Caco-2 (cell line): ENCODE results near the gene TEAD1. TPM values are rescaled to one million over a fixed set of nuclear protein-coding genes. Genes with fewer than 3 reads are reported as not detected.

Experiments used
- BruUV-seq: library from RNA; stranded (reverse); fragments of 400-500 nt; replicated peaks from 2 replicates; lab custom pipeline; 2021; lab: Mats Ljungman, UMichigan
- CTCF ChIA-PET: fragments of 300-600 bp; sonication (Branson Sonifier 250); formaldehyde crosslinking; loops from one replicate; lab custom pipeline; 2022; ENCODE audit warnings: antibody characterized with exemption; lab: Charles Lee
- POLR2A ChIA-PET: fragments of 300-600 bp; sonication (Branson Sonifier 250); formaldehyde crosslinking; loops from one replicate; lab custom pipeline; 2022; ENCODE audit warnings: antibody characterized with exemption; lab: Charles Lee
- DNase-seq, 2 experiments: peaks; one replicate each; pipeline versions ENCODE4 v3.0.0 to v3.0.0-alpha.2; 2020 to 2022
- H3K27me3 ChIP-seq: replicated peaks from 2 replicates; pipeline ENCODE4 v1.6.0; 2011; ENCODE audit warnings: low read length; ENCODE audit not compliant: control insufficient read depth, insufficient read depth
- H3K36me3 ChIP-seq: 2 replicates; pipeline ENCODE4 v1.5.1; 2011; ENCODE audit warnings: low read length; ENCODE audit not compliant: control insufficient read depth, insufficient read depth
- H3K4me1 ChIP-seq: fragments of 250-450 bp; sonication (Bioruptor Pico); 2 replicates; pipeline ENCODE4 v1.5.1; 2020; ENCODE audit warnings: mild to moderate bottlenecking
- H3K4me3 ChIP-seq: 2 replicates; pipeline ENCODE4 v1.5.1; 2011; ENCODE audit warnings: low read depth, mild to moderate bottlenecking, control low read depth, low read length
- H3K9me3 ChIP-seq: fragments of 250-450 bp; sonication (Bioruptor Pico); 2 replicates; pipeline ENCODE4 v1.5.1; 2020; ENCODE audit warnings: mild to moderate bottlenecking, moderate library complexity
- H3K27ac Mint-ChIP-seq: one replicate; pipeline ENCODE4 v1.8.0; 2022; ENCODE audit warnings: mixed read lengths; ENCODE audit not compliant: unreplicated experiment
- H3K27me3 Mint-ChIP-seq: one replicate; pipeline ENCODE4 v1.8.0; 2022; ENCODE audit warnings: mixed read lengths; ENCODE audit not compliant: insufficient read depth, unreplicated experiment
- H3K36me3 Mint-ChIP-seq: one replicate; pipeline ENCODE4 v1.8.0; 2022; ENCODE audit warnings: mild to moderate bottlenecking, mixed read lengths; ENCODE audit not compliant: insufficient read depth, unreplicated experiment
- H3K4me1 Mint-ChIP-seq: one replicate; pipeline ENCODE4 v1.8.0; 2022; ENCODE audit warnings: low read depth, mixed read lengths; ENCODE audit not compliant: unreplicated experiment
- H3K4me3 Mint-ChIP-seq: one replicate; pipeline ENCODE4 v1.8.0; 2022; ENCODE audit warnings: mild to moderate bottlenecking, moderate library complexity, mixed read lengths; ENCODE audit not compliant: unreplicated experiment
- H3K9me3 Mint-ChIP-seq: one replicate; pipeline ENCODE4 v1.8.0; 2022; ENCODE audit warnings: mixed read lengths; ENCODE audit not compliant: unreplicated experiment
- intact Hi-C: fragments of 100-400 bp; cut with micrococcal nuclease; formaldehyde crosslinking; loops from one replicate; pipeline ENCODE4 v1.10.0; 2022; ENCODE audit not compliant: unreplicated experiment
- total RNA-seq: library from RNA; stranded (reverse); gene quantifications from 2 replicates; pipeline ENCODE4 v1.2.3, GENCODE V29; 2022
- TF ChIP-seq, protein P1 (sequence below), 2 experiments: fragments of 200-600 bp in 1 of 2; IDR thresholded peaks; 1 replicate in 1 of 2; 2 replicates in 1 of 2; pipeline versions ENCODE4 v1.5.1 to v1.8.0; 2011 to 2022; ENCODE audit warnings: antibody characterized with exemption in 1 of 2, control low read depth in 1 of 2, inconsistent platforms in 1 of 2, low read depth in 1 of 2, low read length in 1 of 2, mild to moderate bottlenecking in 1 of 2, moderate library complexity in 1 of 2; ENCODE audit not compliant: insufficient read depth in 1 of 2, severe bottlenecking in 1 of 2, unreplicated experiment in 1 of 2

TEAD1 gene
- total RNA-seq, 1 experiment from 2014 or later, result 144 TPM

DNA sequence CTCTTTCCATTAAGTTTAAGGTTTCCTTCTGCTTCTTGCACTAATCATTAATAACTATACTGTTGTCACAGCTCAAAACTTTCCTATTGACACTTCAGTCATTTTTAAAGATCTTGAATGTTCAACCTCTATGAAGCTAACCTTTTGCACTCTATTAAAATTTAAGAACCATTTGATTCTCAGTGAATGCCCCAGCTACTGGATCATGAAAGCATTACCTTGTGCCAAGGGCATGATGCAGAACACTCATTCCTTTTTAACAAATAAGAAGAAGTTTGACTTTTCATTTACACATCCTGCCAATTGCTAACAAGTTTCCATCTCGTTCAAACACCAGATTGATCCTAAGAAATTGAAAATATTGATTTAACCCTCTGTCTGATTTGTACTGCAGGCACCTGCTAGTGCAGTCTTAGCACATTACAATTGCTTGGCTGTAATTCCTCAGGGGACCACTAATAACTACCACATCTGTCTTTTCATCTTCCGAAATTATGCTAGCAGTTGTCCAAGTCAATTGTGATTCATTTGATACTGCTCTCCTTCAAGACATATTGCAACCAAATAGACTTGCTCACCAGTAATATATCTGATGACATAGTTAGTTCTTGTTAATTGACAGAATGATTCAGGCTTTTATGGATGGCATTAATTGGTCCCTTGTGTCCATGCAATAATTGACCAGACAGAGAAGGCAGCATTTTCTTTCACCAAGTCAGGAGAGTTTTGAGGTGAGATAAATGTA is 158.4 kb downstream of the TEAD1 start:
- Histone ChIP-seq H3K4me1 (peaks cover 31% of the 10 kb centered on the region), H3K36me3 (no peaks in the 10 kb centered on the region), H3K9me3 (no peaks in the 10 kb centered on the region), H3K27me3 (no peaks in the 10 kb centered on the region), H3K4me3 (no peak overlapping the region)
- Mint-ChIP-seq H3K36me3 (peaks cover 28% of the 10 kb centered on the region), H3K9me3 (no peaks in the 10 kb centered on the region), H3K4me1 (peaks cover 47% of the 10 kb centered on the region), H3K4me3 (no peak overlapping the region), H3K27me3 (no peaks in the 10 kb centered on the region), H3K27ac (no peak overlapping the region)
- CTCF ChIA-PET, result no interaction called here
- intact Hi-C loops, result no loop called here
- no peak for DNase-seq
- TF ChIP-seq, protein P1, sequence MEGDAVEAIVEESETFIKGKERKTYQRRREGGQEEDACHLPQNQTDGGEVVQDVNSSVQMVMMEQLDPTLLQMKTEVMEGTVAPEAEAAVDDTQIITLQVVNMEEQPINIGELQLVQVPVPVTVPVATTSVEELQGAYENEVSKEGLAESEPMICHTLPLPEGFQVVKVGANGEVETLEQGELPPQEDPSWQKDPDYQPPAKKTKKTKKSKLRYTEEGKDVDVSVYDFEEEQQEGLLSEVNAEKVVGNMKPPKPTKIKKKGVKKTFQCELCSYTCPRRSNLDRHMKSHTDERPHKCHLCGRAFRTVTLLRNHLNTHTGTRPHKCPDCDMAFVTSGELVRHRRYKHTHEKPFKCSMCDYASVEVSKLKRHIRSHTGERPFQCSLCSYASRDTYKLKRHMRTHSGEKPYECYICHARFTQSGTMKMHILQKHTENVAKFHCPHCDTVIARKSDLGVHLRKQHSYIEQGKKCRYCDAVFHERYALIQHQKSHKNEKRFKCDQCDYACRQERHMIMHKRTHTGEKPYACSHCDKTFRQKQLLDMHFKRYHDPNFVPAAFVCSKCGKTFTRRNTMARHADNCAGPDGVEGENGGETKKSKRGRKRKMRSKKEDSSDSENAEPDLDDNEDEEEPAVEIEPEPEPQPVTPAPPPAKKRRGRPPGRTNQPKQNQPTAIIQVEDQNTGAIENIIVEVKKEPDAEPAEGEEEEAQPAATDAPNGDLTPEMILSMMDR (IDR thresholded peaks at IDR 0.05; ENCODE audit: insufficient read depth in 1 of 2, low read depth in 1 of 2, low read length in 1 of 2, severe bottlenecking in 1 of 2, unreplicated experiment in 1 of 2), result no peak
- BruUV-seq, result no TSS peak
- POLR2A ChIA-PET, result interaction anchor here (0.6 kb wide), 1 partner anchor 27 kb away, joined by 9 read pairs; no protein-coding TSS in a partner anchor

DNA sequence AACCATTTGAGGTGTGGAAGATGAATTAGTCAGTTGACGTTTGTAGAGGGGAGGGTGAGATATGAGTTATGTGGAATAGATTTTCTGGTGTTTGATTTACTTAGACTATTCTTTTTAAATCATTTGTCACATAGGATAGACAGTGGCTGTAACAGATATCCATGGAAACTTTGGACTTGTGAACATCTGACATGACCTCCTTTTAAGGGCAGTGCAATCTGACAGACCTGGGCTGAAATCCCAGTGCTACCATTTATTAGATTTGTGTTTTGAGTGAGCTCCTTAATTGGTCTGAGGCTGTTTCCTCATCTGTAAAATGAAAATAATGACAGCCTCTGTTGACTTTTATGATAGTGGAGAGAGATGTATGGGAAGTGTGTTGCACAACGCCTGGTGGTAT is 159.9 kb downstream of the TEAD1 start:
- Mint-ChIP-seq H3K36me3 (peaks cover 18% of the 10 kb centered on the region), H3K27ac (no peak overlapping the region), H3K27me3 (no peaks in the 10 kb centered on the region), H3K9me3 (no peaks in the 10 kb centered on the region), H3K4me3 (no peak overlapping the region), H3K4me1 (peaks cover 36% of the 10 kb centered on the region)
- Histone ChIP-seq H3K36me3 (no peaks in the 10 kb centered on the region), H3K4me3 (no peak overlapping the region), H3K27me3 (no peaks in the 10 kb centered on the region), H3K4me1 (peaks cover 27% of the 10 kb centered on the region), H3K9me3 (no peaks in the 10 kb centered on the region)
- ChIA-PET POLR2A (no interaction called here), CTCF (no interaction called here)
- no TSS peak for BruUV-seq
- TF ChIP-seq, protein P1 (IDR thresholded peaks at IDR 0.05; ENCODE audit: insufficient read depth in 1 of 2, low read depth in 1 of 2, low read length in 1 of 2, severe bottlenecking in 1 of 2, unreplicated experiment in 1 of 2), result no peak
- intact Hi-C loops, result no loop called here
- no peak for DNase-seq

DNA sequence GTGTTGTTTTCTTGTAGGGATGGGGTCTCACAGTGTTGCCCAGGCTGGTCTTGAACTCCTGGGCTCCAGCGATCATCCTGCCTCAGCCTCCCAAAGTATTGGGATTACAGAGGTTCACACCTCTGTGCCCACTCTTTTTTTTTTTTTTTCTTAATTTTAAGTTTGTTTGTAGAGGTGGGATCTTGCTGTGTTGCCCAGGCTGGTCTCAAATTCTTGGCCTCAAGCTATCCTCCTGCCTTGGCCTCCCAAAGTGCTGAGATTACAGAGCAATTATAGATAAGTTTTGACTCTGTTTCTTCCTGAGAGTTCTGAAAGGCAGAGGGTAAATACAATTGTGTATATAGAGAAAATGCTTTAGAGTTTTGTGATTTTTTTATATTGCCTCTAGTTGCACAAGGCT is 160.4 kb downstream of the TEAD1 start:
- Mint-ChIP-seq H3K27ac (no peak overlapping the region), H3K4me1 (peaks cover 35% of the 10 kb centered on the region), H3K4me3 (no peak overlapping the region), H3K36me3 (peaks cover 16% of the 10 kb centered on the region), H3K9me3 (no peaks in the 10 kb centered on the region), H3K27me3 (no peaks in the 10 kb centered on the region)
- no TSS peak for BruUV-seq
- TF ChIP-seq, protein P1 (IDR thresholded peaks at IDR 0.05; ENCODE audit: insufficient read depth in 1 of 2, low read depth in 1 of 2, low read length in 1 of 2, severe bottlenecking in 1 of 2, unreplicated experiment in 1 of 2), result no peak
- peaks cover 23% of the 10 kb centered on the region for H3K4me1 ChIP-seq
- POLR2A ChIA-PET, result no interaction called here
- no peak overlapping the region for H3K4me3 ChIP-seq
- no peaks in the 10 kb centered on the region for H3K9me3 ChIP-seq
- CTCF ChIA-PET, result no interaction called here
- H3K27me3 ChIP-seq, result no peaks in the 10 kb centered on the region
- H3K36me3 ChIP-seq, result no peaks in the 10 kb centered on the region
- no peak for DNase-seq
- intact Hi-C loops, result no loop called here
